IMR-90 (cell line): ENCODE data around the gene DPP6. TPM values are rescaled to one million over a fixed set of nuclear protein-coding genes. Genes with fewer than 3 reads are reported as not detected.

ENCODE experiments used
- ATAC-seq: fragments of 200-7000 bp; cut with Tn5 transposase; 2 replicates; pipeline ENCODE4 v1.9.1; 2020; ENCODE audit warnings: low read depth, mild to moderate bottlenecking, moderate library complexity
- BruUV-seq: library from RNA; stranded (reverse); fragments of 400-500 nt; replicated peaks from 2 replicates; lab custom pipeline; 2021; lab: Mats Ljungman, UMichigan
- CTCF ChIA-PET: fragments of 300-600 bp; formaldehyde crosslinking; extraction: SDS; loops from one replicate; lab custom pipeline; 2021; ENCODE audit warnings: antibody characterized with exemption; lab: Yijun Ruan, JAX
- POLR2A ChIA-PET: fragments of 300-600 bp; sonication (Branson Sonifier 250); formaldehyde crosslinking; loops from one replicate; lab custom pipeline; 2022; ENCODE audit warnings: antibody characterized with exemption; ENCODE audit not compliant: unreplicated experiment; lab: Charles Lee
- DNase-seq: peaks from one replicate; pipeline ENCODE4 v3.0.0; 2013
- H2AFZ ChIP-seq: replicated peaks from 2 replicates; pipeline ENCODE3; 2013; ENCODE audit warnings: low read length, mild to moderate bottlenecking; ENCODE audit not compliant: poor library complexity
- H2AK5ac ChIP-seq: 2 replicates; pipeline ENCODE4 v1.6.1; 2013; ENCODE audit warnings: low read depth, low read length, inconsistent platforms
- H2AK9ac ChIP-seq: replicated peaks from 2 replicates; pipeline ENCODE3; 2013; ENCODE audit warnings: mild to moderate bottlenecking, low read depth, low read length, moderate library complexity; ENCODE audit not compliant: poor library complexity
- H2BK120ac ChIP-seq: 2 replicates; pipeline ENCODE4 v1.6.1; 2013; ENCODE audit warnings: low read depth, low read length, inconsistent platforms
- H2BK15ac ChIP-seq: 3 replicates; pipeline ENCODE4 v1.6.1; 2013; ENCODE audit warnings: low read depth, low read length, inconsistent platforms
- H2BK20ac ChIP-seq: 2 replicates; pipeline ENCODE4 v1.6.1; 2013; ENCODE audit warnings: low read depth, mild to moderate bottlenecking, inconsistent platforms, low read length, moderate library complexity
- H2BK5ac ChIP-seq: 2 replicates; pipeline ENCODE4 v1.6.1; 2013; ENCODE audit warnings: mild to moderate bottlenecking, low read depth, low read length, inconsistent platforms; ENCODE audit not compliant: poor library complexity, severe bottlenecking
- H3K14ac ChIP-seq: replicated peaks from 2 replicates; pipeline ENCODE4 v1.6.1; 2013; ENCODE audit warnings: low read depth, low read length, inconsistent platforms
- H3K18ac ChIP-seq: 2 replicates; pipeline ENCODE4 v1.6.1; 2013; ENCODE audit warnings: low read depth, low read length, control low read depth
- H3K23ac ChIP-seq: 2 replicates; pipeline ENCODE4 v1.6.1; 2013; ENCODE audit warnings: low read depth, low read length, inconsistent platforms
- H3K27ac ChIP-seq: 2 replicates; pipeline ENCODE4 v1.5.1; 2013; ENCODE audit warnings: mild to moderate bottlenecking, control low read depth, low read length; ENCODE audit not compliant: insufficient read depth
- H3K27me3 ChIP-seq: 2 replicates; pipeline ENCODE4 v1.6.1; 2013; ENCODE audit warnings: low read length; ENCODE audit not compliant: control insufficient read depth, insufficient read depth
- H3K36me3 ChIP-seq: 2 replicates; pipeline ENCODE4 v1.6.1; 2013; ENCODE audit warnings: low read length, mixed read lengths; ENCODE audit not compliant: control insufficient read depth, insufficient read depth
- H3K4ac ChIP-seq: 2 replicates; pipeline ENCODE4 v1.6.1; 2013; ENCODE audit warnings: low read depth, low read length, inconsistent platforms
- H3K4me1 ChIP-seq: 2 replicates; pipeline ENCODE4 v1.6.1; 2013; ENCODE audit warnings: low read length, mixed read lengths; ENCODE audit not compliant: control insufficient read depth, insufficient read depth
- H3K4me2 ChIP-seq: 2 replicates; pipeline ENCODE4 v1.6.1; 2013; ENCODE audit warnings: low read depth, mild to moderate bottlenecking, control low read depth, low read length, moderate library complexity
- H3K4me3 ChIP-seq: 2 replicates; pipeline ENCODE4 v1.5.1; 2013; ENCODE audit warnings: low read depth, mild to moderate bottlenecking, control low read depth, low read length, moderate library complexity; ENCODE audit not compliant: insufficient read depth
- H3K56ac ChIP-seq: 2 replicates; pipeline ENCODE4 v1.6.1; 2013; ENCODE audit warnings: low read length, inconsistent platforms; ENCODE audit not compliant: insufficient read depth; ENCODE audit errors: extremely low read depth
- H3K79me1 ChIP-seq, 2 experiments: 2 replicates each; pipeline ENCODE4 v1.6.1; 2013; ENCODE audit warnings: low read length in 2 of 2, inconsistent platforms in 1 of 2, low read depth in 1 of 2
- H3K9ac ChIP-seq: 2 replicates; pipeline ENCODE4 v1.6.1; 2013; ENCODE audit warnings: low read depth, low read length, control low read depth
- H3K9me1 ChIP-seq: 2 replicates; pipeline ENCODE4 v1.6.1; 2013; ENCODE audit warnings: low read length, inconsistent platforms; ENCODE audit not compliant: insufficient read depth
- H3K9me3 ChIP-seq: 2 replicates; pipeline ENCODE4 v1.6.1; 2013; ENCODE audit warnings: low read length; ENCODE audit not compliant: control insufficient read depth, insufficient read depth
- H4K20me1 ChIP-seq: 2 replicates; pipeline ENCODE4 v1.6.1; 2013; ENCODE audit warnings: low read length, inconsistent platforms; ENCODE audit not compliant: insufficient read depth
- H4K5ac ChIP-seq: 2 replicates; pipeline ENCODE4 v1.6.1; 2013; ENCODE audit warnings: mild to moderate bottlenecking, low read depth, low read length, control low read depth
- H4K8ac ChIP-seq, 2 experiments: 2 replicates each; pipeline ENCODE4 v1.6.1; 2013; ENCODE audit warnings: low read depth in 2 of 2, low read length in 2 of 2, control low read depth in 1 of 2, inconsistent platforms in 1 of 2
- H4K91ac ChIP-seq: 2 replicates; pipeline ENCODE4 v1.6.1; 2013; ENCODE audit warnings: low read depth, low read length, inconsistent platforms; ENCODE audit not compliant: insufficient read depth
- BHLHE40 ChIP-seq: fragments of 150-350 bp; IDR thresholded peaks from 2 replicates; pipeline ENCODE4 v1.6.1; 2016; ENCODE audit warnings: mild to moderate bottlenecking, low read depth, low read length
- CEBPB ChIP-seq: IDR thresholded peaks from 2 replicates; pipeline ENCODE4 v1.6.1; 2012; ENCODE audit warnings: low read depth, low read length, improper control_type of control experiment
- CHD1 ChIP-seq: IDR thresholded peaks from 2 replicates; pipeline ENCODE4 v1.6.1; 2012; ENCODE audit warnings: low read depth, low read length, improper control_type of control experiment
- CTCF ChIP-seq: conservative IDR thresholded peaks from 2 replicates; pipeline ENCODE4 v1.5.1; 2012; ENCODE audit warnings: mild to moderate bottlenecking, low read depth, low read length, improper control_type of control experiment
- ELK1 ChIP-seq: fragments of 150-350 bp; IDR thresholded peaks from 2 replicates; pipeline ENCODE4 v1.6.1; 2016; ENCODE audit warnings: low read depth, mild to moderate bottlenecking, low read length, moderate library complexity, borderline replicate concordance
- FOS ChIP-seq: fragments of 150-350 bp; IDR thresholded peaks from 2 replicates; pipeline ENCODE4 v1.6.1; 2016; ENCODE audit warnings: low read depth, low read length
- MAFK ChIP-seq: IDR thresholded peaks from 2 replicates; pipeline ENCODE4 v1.6.1; 2012; ENCODE audit warnings: low read depth, low read length, improper control_type of control experiment
- MAZ ChIP-seq: IDR thresholded peaks from 2 replicates; pipeline ENCODE4 v1.6.1; 2012; ENCODE audit warnings: low read depth, mild to moderate bottlenecking, low read length, improper control_type of control experiment, moderate library complexity, borderline replicate concordance
- MXI1 ChIP-seq: IDR thresholded peaks from 2 replicates; pipeline ENCODE4 v1.6.1; 2012; ENCODE audit warnings: low read depth, mild to moderate bottlenecking, low read length, moderate library complexity, borderline replicate concordance
- NFE2L2 ChIP-seq: fragments of 150-350 bp; IDR thresholded peaks from 2 replicates; pipeline ENCODE4 v1.6.1; 2016; ENCODE audit warnings: low read depth, mild to moderate bottlenecking, low read length
- POLR2A ChIP-seq: IDR thresholded peaks from 2 replicates; pipeline ENCODE4 v1.6.1; 2012; ENCODE audit warnings: mild to moderate bottlenecking, low read depth, low read length
- RAD21 ChIP-seq: IDR thresholded peaks from 2 replicates; pipeline ENCODE4 v1.6.1; 2012; ENCODE audit warnings: low read length, improper control_type of control experiment
- RCOR1 ChIP-seq: IDR thresholded peaks from 2 replicates; pipeline ENCODE4 v1.6.1; 2012; ENCODE audit warnings: mild to moderate bottlenecking, low read length, improper control_type of control experiment; ENCODE audit not compliant: insufficient replicate concordance
- RFX5 ChIP-seq: IDR thresholded peaks from 2 replicates; pipeline ENCODE4 v1.8.0; 2012; ENCODE audit warnings: low read depth, mild to moderate bottlenecking, low read length, moderate library complexity
- SMC3 ChIP-seq: fragments of 150-350 bp; IDR thresholded peaks from 2 replicates; pipeline ENCODE4 v1.6.1; 2016; ENCODE audit warnings: low read depth, mild to moderate bottlenecking, antibody characterized with exemption, low read length, moderate library complexity
- WGBS, 2 experiments: methylation state at CpG; one replicate each; pipeline versions ENCODE4 v1.1.5 to v1.1.7; 2013; ENCODE audit warnings: missing lambda C conversion rate in 2 of 2; ENCODE audit not compliant: insufficient read length in 1 of 2; ENCODE audit errors: extremely low coverage in 2 of 2; 5-methylcytosine and 5-hydroxymethylcytosine counted together
- dilution Hi-C: fragments of 300-500 bp; cut with HindIII; formaldehyde crosslinking; loops from one replicate; pipeline ENCODE4 v1.14.3; 2018; ENCODE audit warnings: low sequenced_read_pairs; ENCODE audit not compliant: unreplicated experiment
- in situ Hi-C: fragments of 300-500 bp; cut with MboI; formaldehyde crosslinking; loops from 3 replicates; pipeline ENCODE4 v1.14.3; 2019; ENCODE audit warnings: low sequenced_read_pairs, inconsistent platforms, mixed read lengths
- intact Hi-C: fragments of 100-400 bp; cut with micrococcal nuclease; formaldehyde crosslinking; loops from 2 replicates; pipeline ENCODE4 v1.10.0; 2022
- polyA plus RNA-seq, 3 experiments: library from polyadenylated mRNA; depleted of rRNA; stranded (reverse); fragments of >200 nt; gene quantifications; 2 replicates each; pipeline ENCODE4 v1.2.3, GENCODE V29; 2012; ENCODE audit warnings: low replicate concordance in 1 of 3
- total RNA-seq: library from RNA; depleted of rRNA; stranded (reverse); fragments of >200 nt; gene quantifications from 2 replicates; pipeline ENCODE4 v1.2.3, GENCODE V29; 2012
- TF ChIP-seq, protein P1 (sequence below): fragments of 150-350 bp; IDR thresholded peaks from 2 replicates; pipeline ENCODE4 v1.6.1; 2017; ENCODE audit warnings: mild to moderate bottlenecking, antibody characterized with exemption, low read length, low read depth

The DPP6 gene
- total and polyA plus RNA-seq, 2 of the 4 experiments (the other 2 are of a cell fraction): not detected

DNA sequence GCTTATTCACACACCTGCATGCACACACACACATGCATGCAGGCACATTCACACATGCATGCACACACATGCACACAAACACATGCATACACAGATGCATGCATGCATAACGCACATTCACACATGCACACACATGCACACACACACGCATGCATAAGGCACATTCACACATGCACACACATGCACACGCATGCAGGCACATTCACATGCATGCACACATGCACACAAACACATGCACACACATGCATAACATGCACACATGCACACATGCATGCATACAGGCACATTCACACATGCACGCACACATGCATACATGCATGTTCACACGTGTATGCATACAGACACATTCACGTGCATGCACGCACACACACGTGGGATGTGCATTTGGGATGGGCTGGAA lies 784.9 kb downstream of the DPP6 start:
- Histone ChIP-seq H3K4me2 (no peak overlapping the region), H2AK9ac (no peak overlapping the region), H3K4me1 (no peaks in the 10 kb centered on the region), H3K27ac (no peak overlapping the region), H3K9me3 (peaks cover 56% of the 10 kb centered on the region), H2AK5ac (no peak overlapping the region), H4K20me1 (no peaks in the 10 kb centered on the region), H3K14ac (no peak overlapping the region), H3K9me1 (no peaks in the 10 kb centered on the region), H3K23ac (no peak overlapping the region), H2AFZ (no peak overlapping the region), H2BK120ac (no peak overlapping the region), H3K36me3 (no peaks in the 10 kb centered on the region), H3K27me3 (no peaks in the 10 kb centered on the region), H4K8ac (no peak overlapping the region), H4K91ac (no peak overlapping the region), H3K4me3 (no peak overlapping the region), H2BK15ac (no peak overlapping the region), H3K18ac (no peak overlapping the region), H2BK5ac (no peak overlapping the region), H3K9ac (no peak overlapping the region), H2BK20ac (no peak overlapping the region), H3K4ac (no peak overlapping the region), H4K5ac (no peak overlapping the region), H3K56ac (no peak overlapping the region), H3K79me1 (no peaks in the 10 kb centered on the region)
- intact Hi-C loops: no loop called here
- WGBS, 2 experiments: 72% methylated on average over 3 of the region's 8 CpGs; no CpG with 5 or more reads in 1 of the 2 experiments
- no peak for ATAC-seq
- ChIA-PET POLR2A (no interaction called here), CTCF (no interaction called here)
- DNase-seq: no peak
- dilution Hi-C loops: no loop called here
- TF ChIP-seq MXI1: no peak
- TF ChIP-seq CTCF: no peak
- no peak for TF ChIP-seq RFX5
- TF ChIP-seq MAFK: no peak
- TF ChIP-seq CHD1: no peak
- no peak for TF ChIP-seq POLR2A
- TF ChIP-seq MAZ: no peak
- no peak for TF ChIP-seq BHLHE40
- TF ChIP-seq, protein P1, sequence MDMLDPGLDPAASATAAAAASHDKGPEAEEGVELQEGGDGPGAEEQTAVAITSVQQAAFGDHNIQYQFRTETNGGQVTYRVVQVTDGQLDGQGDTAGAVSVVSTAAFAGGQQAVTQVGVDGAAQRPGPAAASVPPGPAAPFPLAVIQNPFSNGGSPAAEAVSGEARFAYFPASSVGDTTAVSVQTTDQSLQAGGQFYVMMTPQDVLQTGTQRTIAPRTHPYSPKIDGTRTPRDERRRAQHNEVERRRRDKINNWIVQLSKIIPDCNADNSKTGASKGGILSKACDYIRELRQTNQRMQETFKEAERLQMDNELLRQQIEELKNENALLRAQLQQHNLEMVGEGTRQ: no peak
- TF ChIP-seq RAD21: no peak
- TF ChIP-seq ELK1: no peak
- no peak for TF ChIP-seq SMC3
- no peak for TF ChIP-seq RCOR1
- TF ChIP-seq FOS: no peak
- TF ChIP-seq NFE2L2: no peak
- TF ChIP-seq CEBPB: no peak
- BruUV-seq: no TSS peak
- in situ Hi-C loops: no loop called here
